ENCODE data around the gene EIF2S3.

EIF2S3 gene

GRCh38 chrX:24125028-24125612 is 70.4 kb downstream of the EIF2S3 start (continued):
- TF ChIP-seq, protein P1, sequence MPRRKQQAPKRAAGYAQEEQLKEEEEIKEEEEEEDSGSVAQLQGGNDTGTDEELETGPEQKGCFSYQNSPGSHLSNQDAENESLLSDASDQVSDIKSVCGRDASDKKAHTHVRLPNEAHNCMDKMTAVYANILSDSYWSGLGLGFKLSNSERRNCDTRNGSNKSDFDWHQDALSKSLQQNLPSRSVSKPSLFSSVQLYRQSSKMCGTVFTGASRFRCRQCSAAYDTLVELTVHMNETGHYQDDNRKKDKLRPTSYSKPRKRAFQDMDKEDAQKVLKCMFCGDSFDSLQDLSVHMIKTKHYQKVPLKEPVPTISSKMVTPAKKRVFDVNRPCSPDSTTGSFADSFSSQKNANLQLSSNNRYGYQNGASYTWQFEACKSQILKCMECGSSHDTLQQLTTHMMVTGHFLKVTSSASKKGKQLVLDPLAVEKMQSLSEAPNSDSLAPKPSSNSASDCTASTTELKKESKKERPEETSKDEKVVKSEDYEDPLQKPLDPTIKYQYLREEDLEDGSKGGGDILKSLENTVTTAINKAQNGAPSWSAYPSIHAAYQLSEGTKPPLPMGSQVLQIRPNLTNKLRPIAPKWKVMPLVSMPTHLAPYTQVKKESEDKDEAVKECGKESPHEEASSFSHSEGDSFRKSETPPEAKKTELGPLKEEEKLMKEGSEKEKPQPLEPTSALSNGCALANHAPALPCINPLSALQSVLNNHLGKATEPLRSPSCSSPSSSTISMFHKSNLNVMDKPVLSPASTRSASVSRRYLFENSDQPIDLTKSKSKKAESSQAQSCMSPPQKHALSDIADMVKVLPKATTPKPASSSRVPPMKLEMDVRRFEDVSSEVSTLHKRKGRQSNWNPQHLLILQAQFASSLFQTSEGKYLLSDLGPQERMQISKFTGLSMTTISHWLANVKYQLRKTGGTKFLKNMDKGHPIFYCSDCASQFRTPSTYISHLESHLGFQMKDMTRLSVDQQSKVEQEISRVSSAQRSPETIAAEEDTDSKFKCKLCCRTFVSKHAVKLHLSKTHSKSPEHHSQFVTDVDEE (CRISPR knock-in tag; IDR thresholded peaks at IDR 0.05) = no peak
- no peak for TF ChIP-seq ESRRG (CRISPR knock-in tag; IDR thresholded peaks at IDR 0.05)
- no peak for TF ChIP-seq PATZ1 (CRISPR knock-in tag; IDR thresholded peaks at IDR 0.05; ENCODE audit: borderline replicate concordance)
- no peak for TF ChIP-seq PPARA (CRISPR knock-in tag; IDR thresholded peaks at IDR 0.05; ENCODE audit: borderline replicate concordance)

Data from SK-N-SH treated with all-trans-retinoic acid at 6 μM for 48 hours (cell line).